GM12873 (cell line): ENCODE data around the gene PLXNA3.

Source experiments
- TF ChIP-seq, protein P1 (sequence below): IDR thresholded peaks from 2 replicates; pipeline ENCODE4 v1.5.1; 2012; ENCODE audit warnings: low read depth, mild to moderate bottlenecking, moderate library complexity, low read length, control low read depth; ENCODE audit not compliant: insufficient read depth; ENCODE audit errors: missing control alignments

The PLXNA3 gene

DNA sequence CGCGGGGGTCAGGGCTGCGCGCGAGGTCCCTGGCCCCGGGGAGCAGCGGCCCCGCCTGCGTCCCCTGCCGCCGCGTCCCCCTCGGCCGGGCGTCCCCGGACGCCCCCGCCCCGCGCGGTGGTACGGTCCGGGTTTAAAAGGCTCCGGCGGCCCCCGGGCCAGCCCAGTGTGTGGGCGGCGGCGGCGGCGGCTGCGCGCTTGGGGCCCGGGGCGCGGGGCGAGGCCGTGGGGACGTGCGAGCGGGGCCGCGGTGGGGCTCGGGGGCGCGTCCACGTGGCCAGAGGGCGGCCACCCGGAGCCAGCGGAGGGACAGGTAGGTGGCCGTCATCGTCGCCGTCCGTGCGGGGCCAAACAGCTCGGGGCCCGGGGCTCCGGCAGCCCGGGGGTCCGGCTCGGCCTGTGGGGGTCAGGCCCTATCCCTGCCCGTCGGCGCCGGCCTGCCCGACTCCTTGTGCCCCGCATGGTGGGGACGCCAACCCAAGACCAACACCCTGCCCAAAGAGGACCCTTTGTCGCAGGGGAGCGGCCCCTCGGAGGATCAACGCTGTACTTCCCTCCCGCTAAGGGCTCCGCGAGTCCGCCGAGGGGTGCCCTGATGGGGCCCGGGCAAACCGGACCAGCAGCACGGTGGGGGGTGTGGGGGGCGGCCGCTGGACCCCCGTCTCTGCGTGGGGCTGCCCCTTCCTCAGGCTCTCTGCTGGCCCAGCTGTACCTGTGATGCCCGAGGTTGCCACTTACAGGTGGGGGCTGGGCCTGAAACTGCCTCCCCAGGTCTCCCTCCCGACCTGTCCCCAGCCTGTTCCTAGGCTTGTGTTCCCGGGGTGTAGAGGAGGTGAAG, at the start of gene PLXNA3:
PLXNA3 (plus strand) TSS at position 166 of the 838 bp plus-strand sequence. CDS start 1,903 bp downstream, outside the sequence.
- TF ChIP-seq, protein P1, sequence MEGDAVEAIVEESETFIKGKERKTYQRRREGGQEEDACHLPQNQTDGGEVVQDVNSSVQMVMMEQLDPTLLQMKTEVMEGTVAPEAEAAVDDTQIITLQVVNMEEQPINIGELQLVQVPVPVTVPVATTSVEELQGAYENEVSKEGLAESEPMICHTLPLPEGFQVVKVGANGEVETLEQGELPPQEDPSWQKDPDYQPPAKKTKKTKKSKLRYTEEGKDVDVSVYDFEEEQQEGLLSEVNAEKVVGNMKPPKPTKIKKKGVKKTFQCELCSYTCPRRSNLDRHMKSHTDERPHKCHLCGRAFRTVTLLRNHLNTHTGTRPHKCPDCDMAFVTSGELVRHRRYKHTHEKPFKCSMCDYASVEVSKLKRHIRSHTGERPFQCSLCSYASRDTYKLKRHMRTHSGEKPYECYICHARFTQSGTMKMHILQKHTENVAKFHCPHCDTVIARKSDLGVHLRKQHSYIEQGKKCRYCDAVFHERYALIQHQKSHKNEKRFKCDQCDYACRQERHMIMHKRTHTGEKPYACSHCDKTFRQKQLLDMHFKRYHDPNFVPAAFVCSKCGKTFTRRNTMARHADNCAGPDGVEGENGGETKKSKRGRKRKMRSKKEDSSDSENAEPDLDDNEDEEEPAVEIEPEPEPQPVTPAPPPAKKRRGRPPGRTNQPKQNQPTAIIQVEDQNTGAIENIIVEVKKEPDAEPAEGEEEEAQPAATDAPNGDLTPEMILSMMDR: no peak

DNA sequence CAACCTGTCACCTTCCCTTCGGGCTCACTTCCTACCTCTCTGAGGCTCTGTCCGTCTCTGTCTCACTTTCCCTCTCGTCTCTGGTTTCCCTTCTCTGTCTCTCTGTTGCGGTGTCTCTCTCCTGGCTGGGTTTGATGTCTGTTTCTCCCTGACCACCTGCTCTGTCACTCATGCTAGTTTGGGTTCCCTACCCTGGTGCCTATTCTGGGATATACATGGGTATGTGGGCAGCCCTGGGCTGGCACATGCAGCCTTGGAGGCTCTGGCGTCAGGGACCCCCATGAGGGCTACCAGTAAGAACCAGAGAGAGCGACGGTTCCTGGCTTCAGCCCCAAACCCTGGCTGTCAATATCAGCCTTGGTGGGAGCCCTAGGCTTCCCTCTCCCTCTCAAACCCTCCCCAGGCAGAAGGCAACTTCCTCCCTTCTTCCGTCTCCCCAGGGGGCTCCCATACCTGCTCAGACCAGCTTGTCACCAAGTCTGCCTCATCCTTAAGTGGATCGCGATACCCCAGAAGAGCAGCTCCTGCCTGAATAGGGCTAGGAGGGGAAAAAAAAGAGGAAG, 49.3 kb upstream of the PLXNA3 start:
- TF ChIP-seq, protein P1: no peak

DNA sequence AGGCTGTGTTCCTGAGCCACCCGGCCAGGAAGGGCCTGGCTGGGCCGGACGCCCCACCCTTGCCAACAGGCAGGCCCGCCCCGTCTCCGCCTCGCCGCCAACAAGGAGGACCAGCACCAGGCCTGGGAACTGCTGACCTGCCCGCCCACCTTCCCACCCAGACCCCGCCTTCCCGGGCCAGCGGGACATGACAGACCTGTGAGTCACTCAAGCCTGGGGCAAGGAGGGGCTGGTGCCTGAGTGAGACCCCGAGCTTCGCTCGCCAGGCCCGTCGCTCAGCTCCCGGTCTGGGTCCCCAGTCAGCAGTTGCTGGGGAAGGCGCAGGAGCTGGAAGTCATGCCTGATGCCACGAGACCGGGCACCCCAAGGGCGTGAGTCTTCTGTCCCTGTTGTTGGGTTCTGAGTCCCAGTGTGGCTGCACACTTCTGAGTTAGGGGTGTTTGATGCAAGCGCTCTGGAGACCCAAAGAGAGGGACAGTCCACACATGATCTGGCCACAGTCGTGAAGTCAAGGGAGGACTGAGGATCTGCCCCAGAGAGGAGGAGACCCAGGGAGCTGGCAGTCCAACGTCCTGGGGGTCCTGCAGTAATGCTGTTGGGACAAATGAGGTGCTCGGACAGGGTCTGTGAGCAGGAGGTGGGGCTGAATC, 48.7 kb upstream of the PLXNA3 start, which contains the start of gene DNASE1L1:
DNASE1L1 (minus strand) TSS at position 33 of the 650 bp plus-strand sequence. CDS start 3,686 bp downstream, outside the sequence.
- TF ChIP-seq, protein P1: no peak

DNA sequence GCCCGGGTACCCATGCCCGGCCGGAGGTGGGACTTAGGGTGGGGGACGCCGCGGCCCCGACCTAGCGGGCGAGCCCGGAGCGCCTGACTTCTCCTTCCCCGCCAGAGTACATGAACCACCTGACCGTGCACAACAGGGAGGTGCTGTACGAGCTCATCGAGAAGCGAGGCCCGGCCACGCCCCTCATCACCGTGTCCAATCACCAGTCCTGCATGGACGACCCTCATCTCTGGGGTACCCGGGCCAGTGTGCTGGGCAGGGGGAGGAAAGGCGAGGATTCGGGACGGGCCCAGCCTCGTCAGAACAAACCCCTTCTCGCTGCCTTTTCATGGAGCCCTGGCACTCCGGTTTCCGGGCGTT, 46.1 kb upstream of the PLXNA3 start:
- TF ChIP-seq, protein P1: no peak

DNA sequence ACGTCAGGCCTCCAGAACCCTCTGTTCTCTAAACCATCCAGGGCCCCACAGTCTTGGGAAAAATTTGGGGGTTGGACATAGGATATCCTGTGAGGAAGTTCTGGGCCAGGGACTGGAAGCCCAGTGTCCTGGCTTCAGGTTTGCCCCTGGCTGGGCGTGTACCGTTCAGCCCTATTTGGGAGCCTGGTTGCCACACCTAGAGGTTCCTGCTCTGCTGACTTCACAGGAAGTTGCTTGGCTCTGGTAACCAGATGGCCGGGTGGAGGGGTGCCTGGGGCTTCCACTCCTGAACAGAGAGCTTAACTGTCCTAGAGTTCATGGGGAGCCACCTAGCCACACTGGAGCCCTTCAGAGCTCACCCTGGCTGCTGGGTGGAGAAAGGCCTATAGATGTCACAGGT, 45.6 kb upstream of the PLXNA3 start:
- TF ChIP-seq, protein P1: no peak

DNA sequence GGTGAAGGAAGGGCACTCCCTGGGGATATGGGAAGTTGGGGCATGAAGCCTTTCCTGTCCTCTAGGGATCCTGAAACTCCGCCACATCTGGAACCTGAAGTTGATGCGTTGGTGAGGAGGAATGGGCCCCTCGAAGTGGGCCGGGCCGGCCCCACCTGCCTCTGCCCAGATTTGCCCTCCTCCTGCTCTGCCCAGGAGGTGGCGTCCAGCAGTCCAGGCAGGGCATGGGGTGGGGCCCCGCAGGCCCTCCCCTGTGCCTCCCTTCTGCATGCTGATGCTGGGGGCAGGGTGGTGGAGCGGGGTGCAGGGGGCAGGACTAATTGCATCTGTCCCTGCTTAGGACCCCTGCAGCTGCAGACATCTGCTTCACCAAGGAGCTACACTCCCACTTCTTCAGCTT, 44.9 kb upstream of the PLXNA3 start:
- TF ChIP-seq, protein P1: no peak

DNA sequence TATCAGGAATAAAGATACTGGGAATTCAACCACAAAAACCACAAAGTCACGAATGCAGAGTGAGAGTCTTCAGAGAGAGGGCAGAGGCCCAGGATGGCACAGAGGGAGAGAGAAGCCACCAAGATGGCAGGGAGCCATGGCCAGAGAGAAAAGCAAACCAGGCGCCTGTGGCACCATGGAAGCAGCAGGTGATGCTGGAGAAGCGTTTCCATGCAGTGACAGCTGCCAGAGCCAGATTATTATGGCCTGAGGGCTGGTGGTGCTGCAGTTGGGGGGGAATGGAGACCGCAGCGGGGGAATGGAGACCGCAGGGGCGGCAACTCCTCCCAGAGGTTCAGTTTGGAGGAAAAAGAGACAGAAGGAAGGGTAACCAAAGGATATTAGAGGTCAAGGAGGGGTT, 40.9 kb upstream of the PLXNA3 start:
- TF ChIP-seq, protein P1: no peak
